Mammary epithelial cell (primary cell): ENCODE data around the gene USP40.

Experiments
- CTCF ChIP-seq, 2 donors: IDR thresholded peaks in 1 of 2; conservative IDR thresholded peaks in 1 of 2; 2 replicates each; pipeline ENCODE4 v1.5.1; 2011 to 2012; ENCODE audit warnings: inconsistent platforms in 2 of 2, low read length in 2 of 2, mild to moderate bottlenecking in 2 of 2, control low read depth in 1 of 2, low read depth in 1 of 2; ENCODE audit not compliant: insufficient read depth in 1 of 2; ENCODE audit errors: extremely low read depth in 1 of 2
- EZH2 ChIP-seq: IDR thresholded peaks from 2 replicates; pipeline ENCODE4 v1.6.1; 2012; ENCODE audit warnings: low read length, inconsistent platforms, borderline replicate concordance

GRCh38 chr2:233584210-233584609 is 17.6 kb upstream of the USP40 start:
- no peak for TF ChIP-seq CTCF (conservative IDR thresholded peaks at IDR 0.05 in 1 of 2, IDR thresholded peaks at IDR 0.05 in 1 of 2; ENCODE audit: extremely low read depth in 1 of 2, insufficient read depth in 1 of 2, low read depth in 1 of 2, low read length in 2 of 2)
- no peak for TF ChIP-seq EZH2
